IMR-90 (cell line): Measurements from ENCODE around the gene PRICKLE2. TPM values are rescaled to one million over a fixed set of nuclear protein-coding genes. Genes with fewer than 3 reads are reported as not detected.

Source experiments
- ATAC-seq: fragments of 200-7000 bp; cut with Tn5 transposase; 2 replicates; pipeline ENCODE4 v1.9.1; 2020; ENCODE audit warnings: low read depth, mild to moderate bottlenecking, moderate library complexity
- BruUV-seq: library from RNA; stranded (reverse); fragments of 400-500 nt; replicated peaks from 2 replicates; lab custom pipeline; 2021; lab: Mats Ljungman, UMichigan
- CTCF ChIA-PET: fragments of 300-600 bp; formaldehyde crosslinking; extraction: SDS; loops from one replicate; lab custom pipeline; 2021; ENCODE audit warnings: antibody characterized with exemption; lab: Yijun Ruan, JAX
- POLR2A ChIA-PET: fragments of 300-600 bp; sonication (Branson Sonifier 250); formaldehyde crosslinking; loops from one replicate; lab custom pipeline; 2022; ENCODE audit warnings: antibody characterized with exemption; ENCODE audit not compliant: unreplicated experiment; lab: Charles Lee
- DNase-seq: peaks from one replicate; pipeline ENCODE4 v3.0.0; 2013
- H2AFZ ChIP-seq: replicated peaks from 2 replicates; pipeline ENCODE3; 2013; ENCODE audit warnings: low read length, mild to moderate bottlenecking; ENCODE audit not compliant: poor library complexity
- H2AK5ac ChIP-seq: 2 replicates; pipeline ENCODE4 v1.6.1; 2013; ENCODE audit warnings: low read depth, low read length, inconsistent platforms
- H2AK9ac ChIP-seq: replicated peaks from 2 replicates; pipeline ENCODE3; 2013; ENCODE audit warnings: mild to moderate bottlenecking, low read depth, low read length, moderate library complexity; ENCODE audit not compliant: poor library complexity
- H2BK120ac ChIP-seq: 2 replicates; pipeline ENCODE4 v1.6.1; 2013; ENCODE audit warnings: low read depth, low read length, inconsistent platforms
- H2BK15ac ChIP-seq: 3 replicates; pipeline ENCODE4 v1.6.1; 2013; ENCODE audit warnings: low read depth, low read length, inconsistent platforms
- H2BK20ac ChIP-seq: 2 replicates; pipeline ENCODE4 v1.6.1; 2013; ENCODE audit warnings: low read depth, mild to moderate bottlenecking, inconsistent platforms, low read length, moderate library complexity
- H2BK5ac ChIP-seq: 2 replicates; pipeline ENCODE4 v1.6.1; 2013; ENCODE audit warnings: mild to moderate bottlenecking, low read depth, low read length, inconsistent platforms; ENCODE audit not compliant: poor library complexity, severe bottlenecking
- H3K14ac ChIP-seq: replicated peaks from 2 replicates; pipeline ENCODE4 v1.6.1; 2013; ENCODE audit warnings: low read depth, low read length, inconsistent platforms
- H3K18ac ChIP-seq: 2 replicates; pipeline ENCODE4 v1.6.1; 2013; ENCODE audit warnings: low read depth, low read length, control low read depth
- H3K23ac ChIP-seq: 2 replicates; pipeline ENCODE4 v1.6.1; 2013; ENCODE audit warnings: low read depth, low read length, inconsistent platforms
- H3K27ac ChIP-seq: 2 replicates; pipeline ENCODE4 v1.5.1; 2013; ENCODE audit warnings: mild to moderate bottlenecking, control low read depth, low read length; ENCODE audit not compliant: insufficient read depth
- H3K27me3 ChIP-seq: 2 replicates; pipeline ENCODE4 v1.6.1; 2013; ENCODE audit warnings: low read length; ENCODE audit not compliant: control insufficient read depth, insufficient read depth
- H3K36me3 ChIP-seq: 2 replicates; pipeline ENCODE4 v1.6.1; 2013; ENCODE audit warnings: low read length, mixed read lengths; ENCODE audit not compliant: control insufficient read depth, insufficient read depth
- H3K4ac ChIP-seq: 2 replicates; pipeline ENCODE4 v1.6.1; 2013; ENCODE audit warnings: low read depth, low read length, inconsistent platforms
- H3K4me1 ChIP-seq: 2 replicates; pipeline ENCODE4 v1.6.1; 2013; ENCODE audit warnings: low read length, mixed read lengths; ENCODE audit not compliant: control insufficient read depth, insufficient read depth
- H3K4me2 ChIP-seq: 2 replicates; pipeline ENCODE4 v1.6.1; 2013; ENCODE audit warnings: low read depth, mild to moderate bottlenecking, control low read depth, low read length, moderate library complexity
- H3K4me3 ChIP-seq: 2 replicates; pipeline ENCODE4 v1.5.1; 2013; ENCODE audit warnings: low read depth, mild to moderate bottlenecking, control low read depth, low read length, moderate library complexity; ENCODE audit not compliant: insufficient read depth
- H3K56ac ChIP-seq: 2 replicates; pipeline ENCODE4 v1.6.1; 2013; ENCODE audit warnings: low read length, inconsistent platforms; ENCODE audit not compliant: insufficient read depth; ENCODE audit errors: extremely low read depth
- H3K79me1 ChIP-seq, 2 experiments: 2 replicates each; pipeline ENCODE4 v1.6.1; 2013; ENCODE audit warnings: low read length in 2 of 2, inconsistent platforms in 1 of 2, low read depth in 1 of 2
- H3K9ac ChIP-seq: 2 replicates; pipeline ENCODE4 v1.6.1; 2013; ENCODE audit warnings: low read depth, low read length, control low read depth
- H3K9me1 ChIP-seq: 2 replicates; pipeline ENCODE4 v1.6.1; 2013; ENCODE audit warnings: low read length, inconsistent platforms; ENCODE audit not compliant: insufficient read depth
- H3K9me3 ChIP-seq: 2 replicates; pipeline ENCODE4 v1.6.1; 2013; ENCODE audit warnings: low read length; ENCODE audit not compliant: control insufficient read depth, insufficient read depth
- H4K20me1 ChIP-seq: 2 replicates; pipeline ENCODE4 v1.6.1; 2013; ENCODE audit warnings: low read length, inconsistent platforms; ENCODE audit not compliant: insufficient read depth
- H4K5ac ChIP-seq: 2 replicates; pipeline ENCODE4 v1.6.1; 2013; ENCODE audit warnings: mild to moderate bottlenecking, low read depth, low read length, control low read depth
- H4K8ac ChIP-seq, 2 experiments: 2 replicates each; pipeline ENCODE4 v1.6.1; 2013; ENCODE audit warnings: low read depth in 2 of 2, low read length in 2 of 2, control low read depth in 1 of 2, inconsistent platforms in 1 of 2
- H4K91ac ChIP-seq: 2 replicates; pipeline ENCODE4 v1.6.1; 2013; ENCODE audit warnings: low read depth, low read length, inconsistent platforms; ENCODE audit not compliant: insufficient read depth
- CEBPB ChIP-seq: IDR thresholded peaks from 2 replicates; pipeline ENCODE4 v1.6.1; 2012; ENCODE audit warnings: low read depth, low read length, improper control_type of control experiment
- CHD1 ChIP-seq: IDR thresholded peaks from 2 replicates; pipeline ENCODE4 v1.6.1; 2012; ENCODE audit warnings: low read depth, low read length, improper control_type of control experiment
- CTCF ChIP-seq: conservative IDR thresholded peaks from 2 replicates; pipeline ENCODE4 v1.5.1; 2012; ENCODE audit warnings: mild to moderate bottlenecking, low read depth, low read length, improper control_type of control experiment
- FOS ChIP-seq: fragments of 150-350 bp; IDR thresholded peaks from 2 replicates; pipeline ENCODE4 v1.6.1; 2016; ENCODE audit warnings: low read depth, low read length
- MAZ ChIP-seq: IDR thresholded peaks from 2 replicates; pipeline ENCODE4 v1.6.1; 2012; ENCODE audit warnings: low read depth, mild to moderate bottlenecking, low read length, improper control_type of control experiment, moderate library complexity, borderline replicate concordance
- MXI1 ChIP-seq: IDR thresholded peaks from 2 replicates; pipeline ENCODE4 v1.6.1; 2012; ENCODE audit warnings: low read depth, mild to moderate bottlenecking, low read length, moderate library complexity, borderline replicate concordance
- NFE2L2 ChIP-seq: fragments of 150-350 bp; IDR thresholded peaks from 2 replicates; pipeline ENCODE4 v1.6.1; 2016; ENCODE audit warnings: low read depth, mild to moderate bottlenecking, low read length
- POLR2A ChIP-seq: IDR thresholded peaks from 2 replicates; pipeline ENCODE4 v1.6.1; 2012; ENCODE audit warnings: mild to moderate bottlenecking, low read depth, low read length
- RAD21 ChIP-seq: IDR thresholded peaks from 2 replicates; pipeline ENCODE4 v1.6.1; 2012; ENCODE audit warnings: low read length, improper control_type of control experiment
- RCOR1 ChIP-seq: IDR thresholded peaks from 2 replicates; pipeline ENCODE4 v1.6.1; 2012; ENCODE audit warnings: mild to moderate bottlenecking, low read length, improper control_type of control experiment; ENCODE audit not compliant: insufficient replicate concordance
- RFX5 ChIP-seq: IDR thresholded peaks from 2 replicates; pipeline ENCODE4 v1.8.0; 2012; ENCODE audit warnings: low read depth, mild to moderate bottlenecking, low read length, moderate library complexity
- SMC3 ChIP-seq: fragments of 150-350 bp; IDR thresholded peaks from 2 replicates; pipeline ENCODE4 v1.6.1; 2016; ENCODE audit warnings: low read depth, mild to moderate bottlenecking, antibody characterized with exemption, low read length, moderate library complexity
- USF2 ChIP-seq: fragments of 150-350 bp; IDR thresholded peaks from 2 replicates; pipeline ENCODE4 v1.6.1; 2017; ENCODE audit warnings: mild to moderate bottlenecking, antibody characterized with exemption, low read length, low read depth
- WGBS, 2 experiments: methylation state at CpG; one replicate each; pipeline versions ENCODE4 v1.1.5 to v1.1.7; 2013; ENCODE audit warnings: missing lambda C conversion rate in 2 of 2; ENCODE audit not compliant: insufficient read length in 1 of 2; ENCODE audit errors: extremely low coverage in 2 of 2; 5-methylcytosine and 5-hydroxymethylcytosine counted together
- dilution Hi-C: fragments of 300-500 bp; cut with HindIII; formaldehyde crosslinking; loops from one replicate; pipeline ENCODE4 v1.14.3; 2018; ENCODE audit warnings: low sequenced_read_pairs; ENCODE audit not compliant: unreplicated experiment
- in situ Hi-C: fragments of 300-500 bp; cut with MboI; formaldehyde crosslinking; loops from 3 replicates; pipeline ENCODE4 v1.14.3; 2019; ENCODE audit warnings: low sequenced_read_pairs, inconsistent platforms, mixed read lengths
- intact Hi-C: fragments of 100-400 bp; cut with micrococcal nuclease; formaldehyde crosslinking; loops from 2 replicates; pipeline ENCODE4 v1.10.0; 2022
- polyA plus RNA-seq, 3 experiments: library from polyadenylated mRNA; depleted of rRNA; stranded (reverse); fragments of >200 nt; gene quantifications; 2 replicates each; pipeline ENCODE4 v1.2.3, GENCODE V29; 2012; ENCODE audit warnings: low replicate concordance in 1 of 3
- total RNA-seq: library from RNA; depleted of rRNA; stranded (reverse); fragments of >200 nt; gene quantifications from 2 replicates; pipeline ENCODE4 v1.2.3, GENCODE V29; 2012

Gene PRICKLE2
- total and polyA plus RNA-seq, 2 of the 4 experiments (the other 2 are of a cell fraction) = 4.1 to 14.2 TPM

GRCh38 chr3:64059484-64060175 is 165.6 kb downstream of the PRICKLE2 start (continued):
- no peak for TF ChIP-seq RAD21

GRCh38 chr3:64058566-64058965 is 166.7 kb downstream of the PRICKLE2 start:
- BruUV-seq = no TSS peak
- Histone ChIP-seq H3K36me3 (no peaks in the 10 kb centered on the region), H3K79me1 (no peaks in the 10 kb centered on the region), H3K18ac (no peak overlapping the region), H3K27ac (no peak overlapping the region), H4K5ac (no peak overlapping the region; the same call in 1 of the 2 replicates), H3K23ac (no peak overlapping the region), H3K14ac (no peak overlapping the region), H3K9me3 (0 out of 2 replicates have a peak, but pooled peaks cover 3% of the 10 kb centered on the region), H2BK5ac (no peak overlapping the region), H4K8ac (no peak overlapping the region), H2AFZ (no peak overlapping the region), H3K56ac (no peak overlapping the region), H2AK9ac (no peak overlapping the region), H3K4me3 (no peak overlapping the region), H3K9me1 (no peaks in the 10 kb centered on the region), H2AK5ac (no peak overlapping the region), H2BK20ac (no peak overlapping the region; the same call in 1 of the 2 replicates), H2BK120ac (no peak overlapping the region), H2BK15ac (no peak overlapping the region), H3K4me2 (no peak overlapping the region), H3K27me3 (no peaks in the 10 kb centered on the region), H3K4ac (no peak overlapping the region), H4K91ac (no peak overlapping the region), H3K4me1 (peaks cover 2% of the 10 kb centered on the region; the same call in 1 of the 2 replicates), H4K20me1 (no peaks in the 10 kb centered on the region), H3K9ac (no peak overlapping the region)
- ChIA-PET CTCF (no interaction called here), POLR2A (no interaction called here)
- ATAC-seq (no peak), DNase-seq (no peak)
- dilution Hi-C loops = no loop called here
- TF ChIP-seq RFX5 (no peak), RCOR1 (no peak), SMC3 (no peak), FOS (no peak), CEBPB (no peak), NFE2L2 (no peak), POLR2A (no peak), RAD21 (no peak), CHD1 (no peak), MAZ (no peak), USF2 (no peak), CTCF (no peak), MXI1 (no peak)
- WGBS, 2 experiments = no CpG with 5 or more reads among the region's 4 CpGs
- in situ Hi-C loops = no loop called here
- intact Hi-C loops = no loop called here
